ENCODE measurements around the gene RBP2.

DNA sequence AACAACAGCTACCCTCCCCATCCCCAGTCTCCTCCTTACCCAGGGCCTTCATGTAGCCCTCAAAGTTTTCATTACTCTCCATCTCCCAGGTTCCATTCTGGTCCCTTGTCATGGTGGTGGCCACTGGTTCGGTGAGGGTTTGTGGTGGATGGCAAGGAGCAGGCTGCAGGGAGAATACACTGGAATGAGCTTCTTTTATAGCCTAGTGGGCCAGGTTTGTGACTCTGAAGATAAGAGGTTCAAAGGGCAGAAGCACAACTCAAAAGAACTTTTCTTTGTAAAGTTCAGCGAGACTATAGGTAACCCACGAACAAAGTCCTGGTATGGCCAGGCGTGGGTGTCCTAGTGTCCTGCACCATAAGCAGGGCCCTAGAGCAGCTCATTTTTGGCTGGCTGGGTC is at the start of gene RBP2:
- TF ChIP-seq POLR2AphosphoS5 (IDR thresholded peaks at IDR 0.05; ENCODE audit: low read depth, low read length): no peak
- TF ChIP-seq POLR2A (IDR thresholded peaks at IDR 0.05; ENCODE audit: low read depth, low read length): no peak

Measured in GM12892 (cell line).